IgD-negative memory B cell (primary cell): ENCODE results near the gene CDC16. TPM values are rescaled to one million over a fixed set of nuclear protein-coding genes. Genes with fewer than 3 reads are reported as not detected.
"Not testable (repeated sequence)": the region's sequence is repeated elsewhere in the genome, so short reads cannot be mapped to it uniquely, and the experiment has no call there.

Experiments
- H3K27ac Mint-ChIP-seq, 3 donors: one replicate each; pipeline ENCODE4 v1.8.0; 2020 to 2022; ENCODE audit warnings: mild to moderate bottlenecking in 3 of 3, mixed read lengths in 3 of 3, moderate library complexity in 1 of 3
- H3K27me3 Mint-ChIP-seq: one replicate; pipeline ENCODE4 v1.8.0; 2021; ENCODE audit warnings: mixed read lengths
- H3K36me3 Mint-ChIP-seq: one replicate; pipeline ENCODE4 v1.8.0; 2020; ENCODE audit warnings: mild to moderate bottlenecking, mixed read lengths
- H3K4me1 Mint-ChIP-seq, 3 donors: one replicate each; pipeline ENCODE4 v1.8.0; 2020 to 2022; ENCODE audit warnings: mixed read lengths in 3 of 3, mild to moderate bottlenecking in 1 of 3
- H3K4me3 Mint-ChIP-seq, 4 donors: one replicate each; pipeline ENCODE4 v1.8.0; 2020 to 2022; ENCODE audit warnings: mild to moderate bottlenecking in 4 of 4, mixed read lengths in 4 of 4, moderate library complexity in 3 of 4
- H3K9me3 Mint-ChIP-seq, 3 donors: one replicate each; pipeline ENCODE4 v1.8.0; 2020 to 2021; ENCODE audit warnings: mixed read lengths in 3 of 3, mild to moderate bottlenecking in 1 of 3
- polyA plus RNA-seq: library from polyadenylated mRNA; unstranded; fragments of 300-500 nt; fragmentation: Illumina TruSeq; gene quantifications from one replicate; pipeline ENCODE4 v1.2.3, GENCODE V29; 2021

Gene CDC16
- polyA plus RNA-seq: 22.6 TPM

DNA sequence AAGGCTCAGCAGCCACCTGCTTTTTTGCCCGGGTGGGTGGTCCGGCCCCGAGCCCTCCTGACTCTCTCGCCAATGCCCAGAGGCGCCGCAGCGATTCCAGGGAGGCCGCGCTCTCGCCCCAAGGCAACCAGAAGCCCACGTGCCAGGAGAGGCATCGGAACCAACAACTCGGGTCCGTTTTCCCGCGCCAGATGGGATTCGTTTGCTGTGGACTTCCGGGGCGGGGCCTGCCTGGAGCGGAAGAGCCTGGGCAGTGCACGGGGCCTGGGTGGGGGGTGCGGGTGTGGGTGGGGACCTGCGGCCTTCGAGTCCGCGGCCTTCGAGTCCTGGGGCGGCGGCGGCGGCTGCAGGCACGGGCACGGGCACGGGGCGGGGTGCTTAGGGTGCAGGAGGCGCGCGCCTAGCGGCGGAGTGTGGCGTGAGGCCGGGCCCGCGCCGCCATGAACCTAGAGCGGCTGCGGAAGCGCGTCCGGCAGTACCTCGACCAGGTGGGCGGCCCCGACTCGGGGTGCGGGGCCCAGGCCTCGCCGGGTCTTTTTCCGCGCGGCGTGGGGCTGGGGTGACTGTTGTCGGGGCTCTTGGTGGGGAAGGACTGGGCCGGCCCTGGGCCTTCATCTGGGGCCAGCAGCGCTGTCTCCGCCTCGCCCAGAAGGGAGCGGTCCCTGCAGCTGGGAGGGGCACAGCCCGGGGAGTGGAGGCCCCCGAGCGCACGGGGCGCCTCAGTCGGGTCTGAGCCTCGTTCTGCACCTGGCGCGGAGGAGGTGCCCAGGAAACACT, at the start of gene CDC16:
CDC16 (plus strand) TSS at position 253 of the 777 bp plus-strand sequence; CDS start at position 441, 188 bp downstream.
- peaks cover 3% of the 10 kb centered on the region for H3K36me3 Mint-ChIP-seq
- peak within 1 kb of the TSS; percentile 84 to 96 (median 92) for H3K4me3 Mint-ChIP-seq

DNA sequence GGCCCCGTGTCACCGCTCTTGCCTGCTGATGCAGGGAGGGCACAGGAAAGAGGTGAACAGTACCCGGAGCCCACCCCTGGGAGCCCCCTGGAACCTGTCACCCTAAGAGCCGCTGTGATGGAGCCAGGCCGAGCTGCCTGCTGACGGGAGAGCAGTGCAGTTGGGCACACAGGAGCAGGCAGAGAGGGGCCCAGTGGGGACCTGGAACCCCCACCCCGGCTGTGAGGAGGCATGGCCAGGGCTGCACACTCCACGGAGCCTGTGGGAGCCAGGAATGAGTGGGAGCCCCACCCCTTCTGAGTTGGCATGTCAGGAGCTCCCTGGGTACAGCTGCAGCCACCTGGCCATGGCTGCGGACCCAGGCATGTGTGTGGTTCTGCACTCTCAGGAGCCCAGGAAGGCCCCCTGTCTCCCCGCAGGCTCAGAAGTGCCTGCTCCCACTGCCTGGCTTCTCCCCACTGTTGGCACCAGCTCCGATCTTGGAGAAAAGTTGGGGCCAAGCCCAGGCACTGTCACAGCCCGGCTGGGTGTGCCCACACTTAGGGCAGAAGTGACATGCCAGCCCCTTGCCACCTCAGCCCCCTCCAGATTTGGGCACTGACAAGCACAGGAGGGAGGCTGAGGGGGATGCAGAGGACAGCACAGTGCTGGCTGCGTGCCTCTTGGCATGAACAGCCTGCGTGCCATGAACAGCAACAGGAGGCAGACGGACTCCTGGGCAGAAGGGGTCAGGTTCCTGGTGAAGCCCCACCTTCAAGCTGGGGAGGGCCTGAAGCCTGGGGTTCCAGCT, 49.3 kb upstream of the CDC16 start:
- Mint-ChIP-seq H3K27ac (no peak overlapping the region), H3K36me3 (peaks cover 10% of the 10 kb centered on the region), H3K9me3 (peaks cover 0 to 16% (median 4%) of the 10 kb centered on the region in 3 donors), H3K4me3 (no peak overlapping the region), H3K4me1 (peaks cover 0 to 4% (median 0%) of the 10 kb centered on the region in 3 donors), H3K27me3 (peaks cover 18% of the 10 kb centered on the region)

More for the DNA sequence above, at the start of gene CDC16:
- peaks cover 16 to 28% (median 20%) of the 10 kb centered on the region in 3 donors for H3K4me1 Mint-ChIP-seq
- H3K9me3 Mint-ChIP-seq: no peaks in the 10 kb centered on the region
- H3K27ac Mint-ChIP-seq: peak within 1 kb of the TSS; percentile 84 to 95 (median 91)
- peaks cover 7% of the 10 kb centered on the region for H3K27me3 Mint-ChIP-seq

DNA sequence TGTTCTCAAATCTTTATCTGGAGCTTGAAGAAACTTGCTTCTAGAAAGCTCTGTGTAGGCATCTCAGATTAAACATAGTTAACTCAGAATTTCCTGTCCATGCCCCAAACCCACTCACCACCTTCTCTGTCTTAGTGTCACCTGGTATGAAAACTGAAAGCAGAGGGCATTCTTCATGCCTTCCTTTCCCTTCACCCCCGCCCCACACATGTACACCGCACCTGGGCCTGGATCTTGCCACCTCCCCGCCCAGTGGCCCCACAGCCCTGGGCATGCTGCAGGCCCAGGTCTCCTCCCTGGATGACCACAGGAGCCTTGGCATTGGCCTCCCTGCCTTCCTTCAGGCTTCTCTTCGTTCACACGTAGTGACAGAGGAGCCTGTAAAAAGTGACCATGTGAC, 39.8 kb upstream of the CDC16 start:
- no peak overlapping the region for H3K27ac Mint-ChIP-seq
- peaks cover 4% of the 10 kb centered on the region for H3K36me3 Mint-ChIP-seq
- peaks cover 0 to 5% (median 5%) of the 10 kb centered on the region in 3 donors for H3K4me1 Mint-ChIP-seq
- H3K27me3 Mint-ChIP-seq: peaks cover 1% of the 10 kb centered on the region
- peaks cover 0 to 7% (median 3%) of the 10 kb centered on the region in 3 donors for H3K9me3 Mint-ChIP-seq
- H3K4me3 Mint-ChIP-seq: no peak overlapping the region

GRCh38 chr13:114196629-114197028, 38.1 kb upstream of the CDC16 start:
- Mint-ChIP-seq H3K27me3 (peaks cover 1% of the 10 kb centered on the region), H3K4me1 (peaks cover 0 to 5% (median 5%) of the 10 kb centered on the region in 3 donors), H3K9me3 (no peaks in the 10 kb centered on the region), H3K27ac (peak overlapping the region in 2 of 3 donors; percentile 25 to 59), H3K4me3 (no peak overlapping the region), H3K36me3 (no peaks in the 10 kb centered on the region)

DNA sequence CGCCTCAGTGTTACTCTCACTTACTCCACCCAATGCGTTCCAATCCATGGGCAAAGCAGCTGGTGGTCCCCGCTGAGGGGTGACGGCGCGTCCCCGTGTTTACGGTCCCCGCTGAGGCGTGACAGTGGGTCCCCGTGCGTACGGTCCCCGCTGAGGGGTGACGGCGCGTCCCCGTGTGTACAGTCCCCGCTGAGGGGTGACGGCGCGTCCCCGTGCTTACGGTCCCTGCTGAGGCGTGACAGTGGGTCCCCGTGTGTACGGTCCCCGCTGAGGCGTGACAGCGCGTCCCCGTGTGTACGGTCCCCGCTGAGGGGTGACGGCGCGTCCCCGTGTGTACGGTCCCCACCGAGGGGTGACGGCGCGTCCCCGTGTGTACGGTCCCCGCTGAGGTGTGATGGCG, 36.1 kb upstream of the CDC16 start:
- H3K27ac Mint-ChIP-seq: no peak overlapping the region
- H3K4me3 Mint-ChIP-seq: no peak overlapping the region
- no peaks in the 10 kb centered on the region for H3K9me3 Mint-ChIP-seq
- no peaks in the 10 kb centered on the region for H3K27me3 Mint-ChIP-seq
- H3K36me3 Mint-ChIP-seq: no peaks in the 10 kb centered on the region
- H3K4me1 Mint-ChIP-seq: peaks cover 0 to 5% (median 5%) of the 10 kb centered on the region in 3 donors

GRCh38 chr13:114199526-114199925, 35.2 kb upstream of the CDC16 start:
- H3K27me3 Mint-ChIP-seq, H3K27ac Mint-ChIP-seq, H3K36me3 Mint-ChIP-seq, H3K4me1 Mint-ChIP-seq, H3K4me3 Mint-ChIP-seq, H3K9me3 Mint-ChIP-seq: not testable (repeated sequence)

GRCh38 chr13:114199954-114200353, 34.7 kb upstream of the CDC16 start:
- Mint-ChIP-seq H3K4me3 (peak overlapping the region in 2 of 4 donors; percentile 54 to 57), H3K9me3 (no peaks in the 10 kb centered on the region), H3K4me1 (peaks cover 0 to 4% (median 3%) of the 10 kb centered on the region in 3 donors), H3K27ac (peak overlapping the region in 2 of 3 donors; percentile 39 to 67), H3K27me3 (peaks cover 2% of the 10 kb centered on the region), H3K36me3 (no peaks in the 10 kb centered on the region)

DNA sequence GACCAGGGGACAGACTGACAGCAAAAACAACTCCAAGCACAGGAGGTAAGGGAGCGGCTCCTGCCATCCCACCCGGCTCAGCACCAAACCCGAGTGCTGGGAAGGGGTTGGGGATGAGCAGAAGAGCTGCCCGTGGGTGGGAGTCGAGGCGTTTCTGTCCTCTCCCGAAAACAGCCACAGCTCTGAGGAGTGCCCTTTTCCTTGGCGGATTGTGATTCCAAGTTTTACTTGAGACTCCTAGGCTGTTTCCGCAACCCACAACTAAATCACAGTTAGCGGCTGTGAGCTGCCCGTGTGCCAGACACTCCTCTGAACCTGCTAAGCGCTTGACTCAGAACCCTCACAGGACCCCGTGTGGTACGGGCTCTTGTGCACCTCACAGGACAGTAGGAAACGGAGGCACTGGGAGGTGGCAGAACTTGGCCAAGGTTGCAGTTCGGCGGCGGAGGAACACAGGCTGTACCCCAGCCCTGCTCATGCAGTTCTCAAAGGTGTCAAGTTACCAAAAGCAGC, 34.2 kb upstream of the CDC16 start:
- peaks cover 2% of the 10 kb centered on the region for H3K27me3 Mint-ChIP-seq
- peak overlapping the region in 2 of 3 donors; percentile 39 to 67 for H3K27ac Mint-ChIP-seq
- peaks cover 0 to 3% (median 0%) of the 10 kb centered on the region in 3 donors for H3K4me1 Mint-ChIP-seq
- H3K4me3 Mint-ChIP-seq: peak overlapping the region in 2 of 4 donors; percentile 54 to 57
- no peaks in the 10 kb centered on the region for H3K36me3 Mint-ChIP-seq
- no peaks in the 10 kb centered on the region for H3K9me3 Mint-ChIP-seq

GRCh38 chr13:114202581-114202980, 32.1 kb upstream of the CDC16 start:
- Mint-ChIP-seq H3K4me3 (no peak overlapping the region), H3K27me3 (peaks cover 2% of the 10 kb centered on the region), H3K4me1 (no peaks in the 10 kb centered on the region), H3K36me3 (no peaks in the 10 kb centered on the region), H3K27ac (no peak overlapping the region), H3K9me3 (peaks cover 0 to 2% (median 0%) of the 10 kb centered on the region in 3 donors)

GRCh38 chr13:114203536-114203935, 31.2 kb upstream of the CDC16 start:
- no peaks in the 10 kb centered on the region for H3K4me1 Mint-ChIP-seq
- H3K9me3 Mint-ChIP-seq: peaks cover 0 to 2% (median 0%) of the 10 kb centered on the region in 3 donors

GRCh38 chr13:114204894-114205293, 29.8 kb upstream of the CDC16 start:
- Mint-ChIP-seq H3K36me3 (no peaks in the 10 kb centered on the region), H3K27ac (no peak overlapping the region), H3K27me3 (peaks cover 2% of the 10 kb centered on the region), H3K4me3 (no peak overlapping the region), H3K9me3 (peaks cover 0 to 2% (median 0%) of the 10 kb centered on the region in 3 donors), H3K4me1 (no peaks in the 10 kb centered on the region)

More at GRCh38 chr13:114203536-114203935, 31.2 kb upstream of the CDC16 start:
- no peaks in the 10 kb centered on the region for H3K36me3 Mint-ChIP-seq
- H3K4me3 Mint-ChIP-seq: no peak overlapping the region
- no peak overlapping the region for H3K27ac Mint-ChIP-seq
- peaks cover 2% of the 10 kb centered on the region for H3K27me3 Mint-ChIP-seq

DNA sequence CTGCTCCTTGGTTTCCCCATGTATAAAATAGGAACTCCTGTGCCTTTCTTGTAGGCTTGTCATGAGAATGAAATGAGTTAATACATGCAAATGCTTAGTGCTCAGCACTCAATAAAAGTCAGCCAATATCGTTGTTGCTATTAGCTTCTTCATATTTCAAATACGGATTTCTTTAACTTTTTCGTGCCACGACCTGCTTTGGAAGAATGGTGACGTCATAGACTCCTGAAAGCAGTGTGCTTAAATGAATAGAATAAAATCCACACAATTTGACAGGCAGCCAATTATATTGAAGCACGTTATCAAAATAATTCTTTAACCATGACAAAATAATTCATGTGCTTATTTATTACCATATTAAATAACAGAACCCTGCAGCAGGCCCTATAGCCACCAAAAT, 26.6 kb upstream of the CDC16 start:
- Mint-ChIP-seq H3K4me3 (no peak overlapping the region), H3K36me3 (no peaks in the 10 kb centered on the region), H3K27me3 (peaks cover 15% of the 10 kb centered on the region), H3K9me3 (peaks cover 0 to 2% (median 0%) of the 10 kb centered on the region in 3 donors), H3K4me1 (peaks cover 0 to 4% (median 2%) of the 10 kb centered on the region in 3 donors), H3K27ac (no peak overlapping the region)

DNA sequence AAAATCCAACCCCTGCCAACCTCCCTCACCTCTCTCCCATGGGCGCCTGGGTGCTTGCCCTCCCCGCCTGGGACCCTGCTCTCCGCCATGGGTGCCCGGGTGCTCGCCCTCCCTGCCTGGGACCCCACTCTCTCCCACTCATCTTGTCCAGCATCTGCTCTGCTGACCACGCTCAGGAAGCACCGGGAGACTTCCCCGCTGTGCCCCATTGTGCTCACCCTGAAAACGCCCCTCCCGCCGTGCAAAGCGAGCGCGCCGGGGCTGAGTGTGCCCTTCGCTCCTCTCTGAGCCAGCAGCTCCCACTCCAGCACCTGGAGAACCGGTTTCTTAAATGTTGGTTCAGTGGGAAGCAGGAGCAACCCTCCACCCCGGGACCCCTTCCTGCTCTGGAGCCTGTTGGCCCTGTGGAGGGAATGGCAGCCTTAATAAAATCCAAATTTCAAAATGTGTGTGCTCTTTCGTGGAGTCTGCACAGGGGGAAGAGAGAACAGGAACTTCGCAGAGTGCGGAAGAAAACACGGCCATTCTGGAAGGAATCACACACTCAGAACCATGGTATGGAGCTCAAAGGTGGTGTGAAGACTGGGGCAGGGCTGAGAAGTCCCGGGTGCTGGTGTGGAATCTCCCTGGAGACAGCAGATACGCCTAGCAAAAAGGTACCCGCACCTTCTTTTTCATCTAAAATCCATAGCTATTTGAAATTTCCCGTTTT, 23.1 kb upstream of the CDC16 start:
- H3K36me3 Mint-ChIP-seq: no peaks in the 10 kb centered on the region
- H3K27me3 Mint-ChIP-seq: peaks cover 22% of the 10 kb centered on the region
- H3K4me1 Mint-ChIP-seq: peaks cover 0 to 4% (median 2%) of the 10 kb centered on the region in 3 donors
- H3K4me3 Mint-ChIP-seq: no peak overlapping the region
- no peak overlapping the region for H3K27ac Mint-ChIP-seq
- no peaks in the 10 kb centered on the region for H3K9me3 Mint-ChIP-seq

DNA sequence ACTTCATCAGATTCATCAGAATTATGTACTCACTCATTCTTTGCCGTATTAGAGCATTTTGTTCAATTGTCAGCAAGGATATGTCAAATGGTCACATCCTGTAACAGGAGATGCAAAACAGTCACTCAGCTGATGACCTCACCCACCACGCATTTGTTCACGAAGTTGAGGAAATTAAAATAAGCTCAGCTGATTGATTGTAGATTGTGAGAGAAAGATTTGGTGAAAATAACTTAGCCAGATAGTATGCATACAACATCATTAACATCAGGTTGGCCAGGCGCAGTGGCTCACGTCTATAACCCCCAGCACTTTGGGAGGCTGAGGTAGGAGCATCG, 22.6 kb upstream of the CDC16 start:
- Mint-ChIP-seq H3K27ac (no peak overlapping the region), H3K9me3 (no peaks in the 10 kb centered on the region), H3K4me1 (peaks cover 0 to 4% (median 2%) of the 10 kb centered on the region in 3 donors), H3K36me3 (no peaks in the 10 kb centered on the region), H3K4me3 (no peak overlapping the region), H3K27me3 (peaks cover 22% of the 10 kb centered on the region)
